Uterus (tissue), 4 donors: ENCODE results near the gene CCDC57. TPM values are rescaled to one million over a fixed set of nuclear protein-coding genes. Genes with fewer than 3 reads are reported as not detected.
A peak's percentile ranks its signal among the peaks of the same experiment; 100 is the strongest.

Source experiments
- DNase-seq, 2 donors: peaks; one replicate each; pipeline ENCODE4 v3.0.0-alpha.2; 2019 to 2020
- H3K27ac ChIP-seq, 2 donors: fragments of 200-600 bp; sonication (generic); 1 replicate in 1 of 2; 2 replicates in 1 of 2; pipeline ENCODE4 v1.5.1; 2016 to 2018
- H3K27me3 ChIP-seq, 2 donors: fragments of 200-600 bp; sonication (generic); one replicate each; pipeline ENCODE4 v1.5.1; 2018 to 2019; ENCODE audit warnings: control low read depth in 1 of 2
- H3K36me3 ChIP-seq, 2 donors: fragments of 200-600 bp; sonication (generic); one replicate each; pipeline ENCODE4 v1.5.1; 2019; ENCODE audit warnings: control low read depth in 1 of 2
- H3K4me1 ChIP-seq, 2 donors: fragments of 200-600 bp; sonication (generic); one replicate each; pipeline ENCODE4 v1.5.1; 2018 to 2019; ENCODE audit warnings: control low read depth in 1 of 2
- H3K4me3 ChIP-seq, 2 donors: fragments of 200-600 bp; sonication (generic); 1 replicate in 1 of 2; 2 replicates in 1 of 2; pipeline ENCODE4 v1.5.1; 2018 to 2019; ENCODE audit warnings: mild to moderate bottlenecking in 1 of 2
- H3K9me3 ChIP-seq, 2 donors: fragments of 200-600 bp; sonication (generic); one replicate each; pipeline ENCODE4 v1.5.1; 2019; ENCODE audit warnings: control low read depth in 1 of 2
- POLR2A ChIP-seq, 2 donors: fragments of 450-650 bp; IDR thresholded peaks; one replicate each; pipeline ENCODE4 v1.6.1; 2016; ENCODE audit warnings: antibody characterized with exemption in 2 of 2, mild to moderate bottlenecking in 1 of 2, moderate library complexity in 1 of 2
- intact Hi-C: fragments of 100-400 bp; cut with DNase I; formaldehyde crosslinking; loops from one replicate; pipeline ENCODE4 v1.15.1; 2023; ENCODE audit warnings: low total_unique reads
- total RNA-seq, 4 donors: library from RNA; depleted of rRNA in 3 of 4; stranded (reverse); fragments of >200 nt in 3 of 4; gene quantifications; one replicate each; pipeline versions ENCODE4 v1.1.0 to v1.2.4, GENCODE V29; 2014 to 2023
- TF ChIP-seq, protein P1 (sequence below), 4 experiments: fragments of 200-600 bp in 2 of 4; fragments of 450-650 bp in 2 of 4; sonication (generic) in 2 of 4; IDR thresholded peaks; one replicate each; pipeline ENCODE4 v1.5.1; 2016 to 2019; ENCODE audit warnings: antibody characterized with exemption in 4 of 4, mild to moderate bottlenecking in 2 of 4, moderate library complexity in 1 of 4
- donor health status: DM: yes; HTN: yes; CAD: no.

CCDC57 gene
- total RNA-seq, 4 donors from 2014 or later: 4.4 to 88.2 (median 17.6) TPM

DNA sequence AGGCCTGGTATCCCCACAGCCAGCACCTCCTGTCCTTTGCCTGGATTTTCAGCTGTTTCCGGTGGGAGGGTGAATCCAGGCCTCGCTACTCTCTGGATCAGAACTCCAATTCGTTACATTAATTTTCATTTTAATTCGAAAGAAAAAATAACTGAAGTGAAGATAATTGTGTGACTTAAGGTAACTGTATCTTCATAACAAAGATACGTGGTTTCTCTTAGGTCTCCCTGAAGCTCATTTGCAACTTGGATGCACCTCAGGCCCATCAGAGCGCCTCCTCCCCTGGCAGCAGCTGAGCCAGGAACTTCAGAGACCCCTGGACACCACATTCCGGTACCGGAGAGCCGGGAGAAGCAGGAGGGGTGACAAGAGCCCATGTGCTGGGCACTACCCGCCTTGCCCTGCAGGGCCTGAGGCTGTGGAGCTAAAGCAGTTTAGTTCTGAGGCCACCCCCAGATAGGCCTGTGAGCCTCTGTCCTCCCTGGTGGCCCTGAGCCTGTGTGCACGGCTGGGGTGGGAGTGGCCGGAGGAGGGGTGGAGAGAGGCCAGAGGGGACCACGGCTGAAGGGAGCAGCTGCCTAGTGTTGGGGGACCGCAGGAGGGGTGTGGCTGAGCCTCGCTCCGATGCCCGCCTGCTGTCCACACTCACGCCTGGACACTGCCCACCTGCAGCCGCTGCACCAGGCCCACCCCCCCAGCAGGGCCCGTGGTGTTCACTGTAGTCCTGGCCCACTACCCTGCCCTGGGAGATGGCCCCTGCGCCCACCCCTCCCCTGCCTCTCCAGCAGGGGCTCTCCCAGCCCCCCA is 135.7 kb downstream of the CCDC57 start:
- Histone ChIP-seq H3K27ac (peak overlapping the region in 1 of 2 donors; percentile 37), H3K4me3 (no peak overlapping the region)
- intact Hi-C loops: no loop called here

DNA sequence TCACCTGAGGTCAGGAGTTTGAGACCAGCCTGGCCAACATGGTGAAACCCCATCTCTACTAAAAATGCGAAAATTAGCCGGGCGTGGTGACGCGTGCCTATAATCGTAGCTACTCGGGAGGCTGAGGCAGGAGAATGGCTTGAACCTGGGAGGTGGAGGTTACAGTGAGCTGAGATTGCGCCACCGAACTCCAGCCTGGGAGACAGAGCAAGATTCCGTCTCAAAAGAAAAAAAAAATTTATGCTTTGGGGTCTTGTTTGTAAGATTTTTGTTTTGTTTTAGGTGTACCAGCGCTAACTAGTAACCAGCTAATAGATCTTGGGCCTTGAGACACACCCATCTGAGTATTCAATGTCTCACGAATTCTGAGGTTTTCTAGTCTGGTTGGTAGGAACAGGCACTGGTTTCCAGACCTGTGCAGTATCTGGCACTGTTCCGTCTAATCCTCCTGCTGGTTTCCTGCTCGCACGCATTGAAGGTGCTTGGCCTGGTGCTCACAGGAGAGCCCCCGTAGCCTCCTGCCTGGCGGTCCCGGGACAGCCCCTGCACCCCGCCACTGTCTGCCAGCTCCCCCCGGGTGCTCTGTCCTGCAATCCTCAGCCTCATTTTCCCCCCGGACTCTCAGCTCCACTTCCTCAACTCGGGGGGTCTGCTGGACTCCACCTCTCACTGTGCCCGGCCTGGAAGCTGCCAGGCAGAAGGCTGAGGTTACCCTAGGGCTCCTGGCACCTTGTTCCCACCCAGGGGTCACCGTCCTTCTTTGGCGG is 136.4 kb downstream of the CCDC57 start:
- intact Hi-C loops: no loop called here
- H3K27ac ChIP-seq: no peak overlapping the region
- H3K27me3 ChIP-seq: no peaks in the 10 kb centered on the region
- no peaks in the 10 kb centered on the region for H3K9me3 ChIP-seq
- H3K4me1 ChIP-seq: no peaks in the 10 kb centered on the region
- H3K36me3 ChIP-seq: no peaks in the 10 kb centered on the region
- TF ChIP-seq POLR2A (IDR thresholded peaks at IDR 0.05): no peak
- TF ChIP-seq, protein P1, sequence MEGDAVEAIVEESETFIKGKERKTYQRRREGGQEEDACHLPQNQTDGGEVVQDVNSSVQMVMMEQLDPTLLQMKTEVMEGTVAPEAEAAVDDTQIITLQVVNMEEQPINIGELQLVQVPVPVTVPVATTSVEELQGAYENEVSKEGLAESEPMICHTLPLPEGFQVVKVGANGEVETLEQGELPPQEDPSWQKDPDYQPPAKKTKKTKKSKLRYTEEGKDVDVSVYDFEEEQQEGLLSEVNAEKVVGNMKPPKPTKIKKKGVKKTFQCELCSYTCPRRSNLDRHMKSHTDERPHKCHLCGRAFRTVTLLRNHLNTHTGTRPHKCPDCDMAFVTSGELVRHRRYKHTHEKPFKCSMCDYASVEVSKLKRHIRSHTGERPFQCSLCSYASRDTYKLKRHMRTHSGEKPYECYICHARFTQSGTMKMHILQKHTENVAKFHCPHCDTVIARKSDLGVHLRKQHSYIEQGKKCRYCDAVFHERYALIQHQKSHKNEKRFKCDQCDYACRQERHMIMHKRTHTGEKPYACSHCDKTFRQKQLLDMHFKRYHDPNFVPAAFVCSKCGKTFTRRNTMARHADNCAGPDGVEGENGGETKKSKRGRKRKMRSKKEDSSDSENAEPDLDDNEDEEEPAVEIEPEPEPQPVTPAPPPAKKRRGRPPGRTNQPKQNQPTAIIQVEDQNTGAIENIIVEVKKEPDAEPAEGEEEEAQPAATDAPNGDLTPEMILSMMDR (IDR thresholded peaks at IDR 0.05): no peak
- DNase-seq: no peak
- no peak overlapping the region for H3K4me3 ChIP-seq

More for the DNA sequence above, 135.7 kb downstream of the CCDC57 start:
- H3K9me3 ChIP-seq: no peaks in the 10 kb centered on the region
- no peak for TF ChIP-seq POLR2A (IDR thresholded peaks at IDR 0.05)
- TF ChIP-seq, protein P1 (IDR thresholded peaks at IDR 0.05): no peak
- no peaks in the 10 kb centered on the region for H3K4me1 ChIP-seq
- no peaks in the 10 kb centered on the region for H3K27me3 ChIP-seq
- no peak for DNase-seq
- no peaks in the 10 kb centered on the region for H3K36me3 ChIP-seq

- TF ChIP-seq POLR2A (IDR thresholded peaks at IDR 0.05): no peak
- TF ChIP-seq, protein P1 (IDR thresholded peaks at IDR 0.05): no peak
- intact Hi-C loops: no loop called here
- H3K9me3 ChIP-seq: no peaks in the 10 kb centered on the region
These were observed 139.2 kb downstream of the CCDC57 start for GRCh38 chr17:82073446-82073845.

GRCh38 chr17:82072827-82073226 is 139.8 kb downstream of the CCDC57 start:
- Histone ChIP-seq H3K4me3 (no peak overlapping the region), H3K36me3 (no peaks in the 10 kb centered on the region), H3K27me3 (no peaks in the 10 kb centered on the region), H3K9me3 (no peaks in the 10 kb centered on the region), H3K27ac (no peak overlapping the region), H3K4me1 (no peaks in the 10 kb centered on the region)
- DNase-seq: no peak
- TF ChIP-seq, protein P1 (IDR thresholded peaks at IDR 0.05): no peak
- TF ChIP-seq POLR2A (IDR thresholded peaks at IDR 0.05): no peak
- intact Hi-C loops: no loop called here

More at GRCh38 chr17:82073446-82073845, 139.2 kb downstream of the CCDC57 start:
- no peak for DNase-seq
- H3K4me3 ChIP-seq: no peak overlapping the region
- no peaks in the 10 kb centered on the region for H3K36me3 ChIP-seq
- no peaks in the 10 kb centered on the region for H3K4me1 ChIP-seq
- no peaks in the 10 kb centered on the region for H3K27me3 ChIP-seq
- no peak overlapping the region for H3K27ac ChIP-seq

GRCh38 chr17:82070611-82071010 is 142.0 kb downstream of the CCDC57 start:
- Histone ChIP-seq H3K4me1 (no peaks in the 10 kb centered on the region), H3K4me3 (no peak overlapping the region), H3K9me3 (no peaks in the 10 kb centered on the region), H3K27me3 (no peaks in the 10 kb centered on the region), H3K36me3 (no peaks in the 10 kb centered on the region), H3K27ac (no peak overlapping the region)
- no peak for DNase-seq
- intact Hi-C loops: no loop called here
- no peak for TF ChIP-seq POLR2A (IDR thresholded peaks at IDR 0.05)
- TF ChIP-seq, protein P1 (IDR thresholded peaks at IDR 0.05): no peak
